ENCODE data around the gene CAGE1.

The CAGE1 gene

DNA sequence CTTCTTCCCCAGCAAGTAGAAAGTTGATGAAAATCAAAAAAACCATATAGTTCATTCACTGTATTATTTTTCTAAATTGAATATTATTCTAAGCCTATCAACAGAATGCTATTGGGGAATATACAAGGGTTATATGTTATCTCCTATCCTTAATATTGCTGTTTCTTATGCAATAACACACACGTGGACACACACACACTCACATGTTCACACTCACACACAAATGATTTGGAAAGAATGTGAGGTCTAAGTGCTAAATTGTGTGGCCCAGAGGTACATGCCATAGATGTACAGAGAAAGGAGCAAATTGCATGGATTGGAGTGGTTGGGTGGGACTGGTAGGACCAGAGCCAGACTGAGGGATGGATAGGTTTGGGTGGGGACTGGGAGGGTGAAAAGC is 45.1 kb upstream of the CAGE1 start:
- no peaks in the 10 kb centered on the region for H3K27me3 ChIP-seq (ENCODE audit: control insufficient read depth, low read length)
- H3K9me2 ChIP-seq (replicated peaks; ENCODE audit: control insufficient read depth, low read length) = no peaks in the 10 kb centered on the region
- H3K79me2 ChIP-seq (ENCODE audit: control insufficient read depth, low read length) = no peaks in the 10 kb centered on the region
- H3K36me3 ChIP-seq (ENCODE audit: control insufficient read depth, low read length) = no peaks in the 10 kb centered on the region
- H3K4me3 ChIP-seq (ENCODE audit: low read length) = no peak overlapping the region
- H3K9me3 ChIP-seq (ENCODE audit: control insufficient read depth, insufficient read depth, low read length) = no peaks in the 10 kb centered on the region
- TF ChIP-seq, protein P1, sequence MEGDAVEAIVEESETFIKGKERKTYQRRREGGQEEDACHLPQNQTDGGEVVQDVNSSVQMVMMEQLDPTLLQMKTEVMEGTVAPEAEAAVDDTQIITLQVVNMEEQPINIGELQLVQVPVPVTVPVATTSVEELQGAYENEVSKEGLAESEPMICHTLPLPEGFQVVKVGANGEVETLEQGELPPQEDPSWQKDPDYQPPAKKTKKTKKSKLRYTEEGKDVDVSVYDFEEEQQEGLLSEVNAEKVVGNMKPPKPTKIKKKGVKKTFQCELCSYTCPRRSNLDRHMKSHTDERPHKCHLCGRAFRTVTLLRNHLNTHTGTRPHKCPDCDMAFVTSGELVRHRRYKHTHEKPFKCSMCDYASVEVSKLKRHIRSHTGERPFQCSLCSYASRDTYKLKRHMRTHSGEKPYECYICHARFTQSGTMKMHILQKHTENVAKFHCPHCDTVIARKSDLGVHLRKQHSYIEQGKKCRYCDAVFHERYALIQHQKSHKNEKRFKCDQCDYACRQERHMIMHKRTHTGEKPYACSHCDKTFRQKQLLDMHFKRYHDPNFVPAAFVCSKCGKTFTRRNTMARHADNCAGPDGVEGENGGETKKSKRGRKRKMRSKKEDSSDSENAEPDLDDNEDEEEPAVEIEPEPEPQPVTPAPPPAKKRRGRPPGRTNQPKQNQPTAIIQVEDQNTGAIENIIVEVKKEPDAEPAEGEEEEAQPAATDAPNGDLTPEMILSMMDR (IDR thresholded peaks at IDR 0.05; ENCODE audit: low read depth, low read length, poor library complexity, severe bottlenecking) = no peak
- H4K20me1 ChIP-seq (ENCODE audit: control insufficient read depth, insufficient read depth, low read depth, low read length) = no peaks in the 10 kb centered on the region
- H3K27ac ChIP-seq (ENCODE audit: low read depth, low read length) = no peak overlapping the region
- H3K4me2 ChIP-seq (ENCODE audit: low read length) = no peak overlapping the region
- H3K4me1 ChIP-seq (ENCODE audit: control insufficient read depth, low read length) = peaks cover 13% of the 10 kb centered on the region
- 0 out of 2 replicates have a peak, but pooled peaks cover 3% of the 10 kb centered on the region for H3F3A ChIP-seq (ENCODE audit: control insufficient read depth, insufficient read depth)

DNA sequence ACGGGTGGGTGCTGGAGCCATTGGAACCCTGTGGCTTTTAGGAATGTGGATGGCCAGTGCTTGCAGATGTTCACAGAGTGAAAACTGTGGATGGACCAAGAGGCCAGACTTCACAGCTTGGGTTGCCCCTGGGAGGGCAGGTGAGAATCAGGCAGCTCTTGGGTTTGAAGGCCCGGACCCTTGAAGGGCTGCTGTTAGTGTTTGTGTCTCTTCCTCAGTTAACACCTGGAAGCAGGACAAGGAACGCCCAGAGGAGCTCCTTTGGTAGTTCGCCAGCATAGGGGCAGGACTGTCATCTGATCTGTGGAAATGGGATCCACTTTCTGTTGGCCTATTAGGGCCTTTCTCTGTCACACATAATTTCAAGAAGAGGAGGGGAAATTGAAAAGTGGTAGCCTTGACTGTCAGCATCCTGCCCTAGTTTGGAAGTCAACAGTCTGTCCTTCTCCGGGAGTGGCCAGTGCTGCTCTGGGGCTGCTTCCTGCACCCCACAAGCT is 43.6 kb upstream of the CAGE1 start:
- Histone ChIP-seq H3K4me2 (ENCODE audit: low read length) (no peak overlapping the region), H3K79me2 (ENCODE audit: control insufficient read depth, low read length) (no peaks in the 10 kb centered on the region), H3K27ac (ENCODE audit: low read depth, low read length) (no peak overlapping the region), H3K9me2 (replicated peaks; ENCODE audit: control insufficient read depth, low read length) (no peaks in the 10 kb centered on the region), H4K20me1 (ENCODE audit: control insufficient read depth, insufficient read depth, low read depth, low read length) (no peaks in the 10 kb centered on the region), H3F3A (ENCODE audit: control insufficient read depth, insufficient read depth) (no peaks in the 10 kb centered on the region), H3K9me3 (ENCODE audit: control insufficient read depth, insufficient read depth, low read length) (no peaks in the 10 kb centered on the region), H3K27me3 (ENCODE audit: control insufficient read depth, low read length) (no peaks in the 10 kb centered on the region), H3K4me3 (ENCODE audit: low read length) (no peak overlapping the region), H3K4me1 (ENCODE audit: control insufficient read depth, low read length) (no peaks in the 10 kb centered on the region; the same call in 1 of the 2 replicates), H3K36me3 (ENCODE audit: control insufficient read depth, low read length) (no peaks in the 10 kb centered on the region)
- TF ChIP-seq, protein P1 (IDR thresholded peaks at IDR 0.05; ENCODE audit: low read depth, low read length, poor library complexity, severe bottlenecking) = no peak
- TF ChIP-seq EZH2phosphoT487 (IDR thresholded peaks at IDR 0.05; ENCODE audit: borderline replicate concordance, low read length) = no peak

DNA sequence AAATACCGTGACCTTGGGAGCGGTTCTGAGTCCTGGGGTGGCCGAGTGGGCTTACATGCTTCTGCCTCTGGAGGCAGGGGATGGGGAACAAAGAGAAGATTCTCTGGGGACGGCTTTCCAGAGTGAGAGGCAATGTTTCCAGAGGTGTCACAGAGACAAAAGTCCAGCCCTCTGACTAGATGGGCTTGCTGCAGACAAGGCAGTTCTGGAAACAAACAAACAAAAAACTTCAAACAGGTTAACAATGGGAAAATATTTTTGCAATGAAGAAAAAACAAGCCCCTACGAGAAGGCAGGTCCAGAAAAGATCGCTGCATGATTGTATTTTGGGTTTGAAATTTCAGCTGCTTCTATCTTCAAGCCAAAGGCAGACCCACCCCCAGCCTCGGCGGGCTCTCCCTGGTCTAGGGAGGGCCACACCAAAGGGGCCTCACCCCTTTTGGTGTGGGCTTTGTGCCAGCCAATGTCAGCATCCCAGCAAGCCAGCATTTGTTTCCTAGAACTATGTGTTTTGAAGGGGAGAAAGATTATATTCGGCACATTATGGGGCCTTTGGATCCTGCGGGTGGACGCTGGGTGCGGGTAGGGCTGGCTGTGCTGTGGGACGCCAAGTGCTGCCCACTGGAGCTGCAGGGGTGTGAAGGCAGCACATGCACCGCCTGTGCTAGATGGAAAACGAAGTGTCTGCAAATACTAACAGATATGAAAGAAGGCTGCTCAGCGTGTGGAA is 43.0 kb upstream of the CAGE1 start:
- no peaks in the 10 kb centered on the region for H3K27me3 ChIP-seq (ENCODE audit: control insufficient read depth, low read length)
- H3K79me2 ChIP-seq (ENCODE audit: control insufficient read depth, low read length) = no peaks in the 10 kb centered on the region
- H3K9me2 ChIP-seq (replicated peaks; ENCODE audit: control insufficient read depth, low read length) = no peaks in the 10 kb centered on the region
- H3K4me1 ChIP-seq (ENCODE audit: control insufficient read depth, low read length) = no peaks in the 10 kb centered on the region
- no peaks in the 10 kb centered on the region for H3K36me3 ChIP-seq (ENCODE audit: control insufficient read depth, low read length)
- no peak overlapping the region for H3K4me3 ChIP-seq (ENCODE audit: low read length)
- H3K27ac ChIP-seq (ENCODE audit: low read depth, low read length) = no peak overlapping the region
- no peaks in the 10 kb centered on the region for H4K20me1 ChIP-seq (ENCODE audit: control insufficient read depth, insufficient read depth, low read depth, low read length)
- H3F3A ChIP-seq (ENCODE audit: control insufficient read depth, insufficient read depth) = no peaks in the 10 kb centered on the region
- TF ChIP-seq, protein P1 (IDR thresholded peaks at IDR 0.05; ENCODE audit: low read depth, low read length, poor library complexity, severe bottlenecking) = no peak
- no peak for TF ChIP-seq EZH2phosphoT487 (IDR thresholded peaks at IDR 0.05; ENCODE audit: borderline replicate concordance, low read length)
- H3K9me3 ChIP-seq (ENCODE audit: control insufficient read depth, insufficient read depth, low read length) = no peaks in the 10 kb centered on the region
- no peak overlapping the region for H3K4me2 ChIP-seq (ENCODE audit: low read length)
